ENCODE results near the gene DEK. TPM values are rescaled to one million over a fixed set of nuclear protein-coding genes. Genes with fewer than 3 reads are reported as not detected.

DEK gene
- polyA plus RNA-seq, 1 donor (not counting 4 experiments of a cell fraction or from before 2014, with no cell fraction given) = 45.0 TPM

GRCh38 chr6:18269253-18269652, 4.9 kb upstream of the DEK start:
- Histone ChIP-seq H3K4me2 (ENCODE audit: control insufficient read depth, extremely low read depth, insufficient read depth, low read depth, low read length) (peak overlapping the region; percentile 33), H3K9me3 (ENCODE audit: control insufficient read depth, low read depth, low read length) (peaks cover 2% of the 10 kb centered on the region), H3K4me3 (ENCODE audit: control insufficient read depth in 2 of 3, extremely low read depth in 1 of 3, insufficient read depth in 2 of 3, low read depth in 1 of 3, low read length in 3 of 3) (no peak overlapping the region), H3K27me3 (ENCODE audit: control insufficient read depth, extremely low read depth, insufficient read depth, low read length) (no peaks in the 10 kb centered on the region), H3K79me2 (ENCODE audit: control insufficient read depth, insufficient read depth, low read length) (no peaks in the 10 kb centered on the region), H3K4me1 (ENCODE audit: control insufficient read depth, extremely low read depth, insufficient read depth, low read length) (peaks cover 12% of the 10 kb centered on the region), H2AFZ (ENCODE audit: control insufficient read depth, low read length) (no peak overlapping the region), H3K9me1 (ENCODE audit: control insufficient read depth, extremely low read depth, insufficient read depth, low read length) (no peaks in the 10 kb centered on the region), H3K9ac (ENCODE audit: control insufficient read depth, extremely low read depth, insufficient read depth, low read length) (no peak overlapping the region), H4K20me1 (ENCODE audit: control insufficient read depth, extremely low read depth, insufficient read depth, low read length) (no peaks in the 10 kb centered on the region), H3K36me3 (ENCODE audit: control insufficient read depth in 2 of 2, extremely low read depth in 1 of 2, insufficient read depth in 2 of 2, low read length in 2 of 2) (no peaks in the 10 kb centered on the region), H3K27ac (ENCODE audit: control insufficient read depth, insufficient read depth, low read length) (no peak overlapping the region)
- dilution Hi-C loops (cut with MboI; ENCODE audit: extremely low pct_ligation_motif_present, low sequenced_read_pairs) = no loop called here
- FAIRE-seq = peak; percentile 55
- no peak for TF ChIP-seq EZH2 (IDR thresholded peaks at IDR 0.05; ENCODE audit: low read length)
- no peak for TF ChIP-seq CTCF (optimal IDR thresholded peaks at IDR 0.05 in 1 of 3, IDR thresholded peaks at IDR 0.05 in 1 of 3, conservative IDR thresholded peaks at IDR 0.05 in 1 of 3; ENCODE audit: extremely low read depth in 1 of 3, insufficient read depth in 2 of 3, low read length in 3 of 3)
- peak; percentile 28 for DNase-seq (ENCODE audit: low read depth, low spot score)

GRCh38 chr6:18268066-18268465, 3.7 kb upstream of the DEK start:
- Histone ChIP-seq H3K9me1 (ENCODE audit: control insufficient read depth, extremely low read depth, insufficient read depth, low read length) (no peaks in the 10 kb centered on the region), H3K4me1 (ENCODE audit: control insufficient read depth, extremely low read depth, insufficient read depth, low read length) (peaks cover 14% of the 10 kb centered on the region), H3K4me2 (ENCODE audit: control insufficient read depth, extremely low read depth, insufficient read depth, low read depth, low read length) (no peak overlapping the region), H3K27me3 (ENCODE audit: control insufficient read depth, extremely low read depth, insufficient read depth, low read length) (no peaks in the 10 kb centered on the region), H3K9me3 (ENCODE audit: control insufficient read depth, low read depth, low read length) (peaks cover 2% of the 10 kb centered on the region), H4K20me1 (ENCODE audit: control insufficient read depth, extremely low read depth, insufficient read depth, low read length) (no peaks in the 10 kb centered on the region), H3K27ac (ENCODE audit: control insufficient read depth, insufficient read depth, low read length) (no peak overlapping the region), H2AFZ (ENCODE audit: control insufficient read depth, low read length) (no peak overlapping the region), H3K36me3 (ENCODE audit: control insufficient read depth in 2 of 2, extremely low read depth in 1 of 2, insufficient read depth in 2 of 2, low read length in 2 of 2) (no peaks in the 10 kb centered on the region), H3K9ac (ENCODE audit: control insufficient read depth, extremely low read depth, insufficient read depth, low read length) (no peak overlapping the region), H3K4me3 (ENCODE audit: control insufficient read depth in 2 of 3, extremely low read depth in 1 of 3, insufficient read depth in 2 of 3, low read depth in 1 of 3, low read length in 3 of 3) (no peak overlapping the region), H3K79me2 (ENCODE audit: control insufficient read depth, insufficient read depth, low read length) (peaks cover 10% of the 10 kb centered on the region)
- dilution Hi-C loops (cut with MboI; ENCODE audit: extremely low pct_ligation_motif_present, low sequenced_read_pairs) = no loop called here
- DNase-seq (ENCODE audit: low read depth, low spot score) (no peak), FAIRE-seq (no peak)
- TF ChIP-seq EZH2 (IDR thresholded peaks at IDR 0.05; ENCODE audit: low read length) = no peak
- TF ChIP-seq CTCF (optimal IDR thresholded peaks at IDR 0.05 in 1 of 3, IDR thresholded peaks at IDR 0.05 in 1 of 3, conservative IDR thresholded peaks at IDR 0.05 in 1 of 3; ENCODE audit: extremely low read depth in 1 of 3, insufficient read depth in 2 of 3, low read length in 3 of 3) = no peak

Data from keratinocyte (primary cell).